Panc1 (cell line): Measurements from ENCODE around the gene TWIST2. TPM values are rescaled to one million over a fixed set of nuclear protein-coding genes. Genes with fewer than 3 reads are reported as not detected.

Source experiments
- ATAC-seq: fragments of 200-7000 bp; cut with Tn5 transposase; 2 replicates; pipeline ENCODE4 v1.9.1; 2020; ENCODE audit warnings: mild to moderate bottlenecking, moderate library complexity
- BruUV-seq: library from RNA; stranded (reverse); fragments of 400-500 nt; replicated peaks from 2 replicates; lab custom pipeline; 2021; lab: Mats Ljungman, UMichigan
- CTCF ChIA-PET: fragments of 300-600 bp; sonication (Branson Sonifier 250); formaldehyde crosslinking; loops from one replicate; lab custom pipeline; 2022; ENCODE audit warnings: antibody characterized with exemption; lab: Charles Lee
- POLR2A ChIA-PET: fragments of 300-600 bp; sonication (Branson Sonifier 250); formaldehyde crosslinking; loops from one replicate; lab custom pipeline; 2022; ENCODE audit warnings: antibody characterized with exemption; lab: Charles Lee
- DNase-seq: peaks from one replicate; pipeline ENCODE4 v3.0.0-alpha.2; 2010; ENCODE audit warnings: low read depth, low spot score
- H3K27ac ChIP-seq: 2 replicates; pipeline ENCODE4 v1.5.1; 2011; ENCODE audit warnings: mild to moderate bottlenecking, low read length, inconsistent platforms
- H3K27me3 ChIP-seq: fragments of 200-500 bp; sonication (Bioruptor generic); 2 replicates; pipeline ENCODE4 v1.6.0; 2014; ENCODE audit warnings: low read length, inconsistent platforms; ENCODE audit not compliant: control insufficient read depth, insufficient read depth
- H3K36me3 ChIP-seq: fragments of 200-500 bp; sonication (Bioruptor generic); 2 replicates; pipeline ENCODE4 v1.5.1; 2014; ENCODE audit warnings: inconsistent platforms, mild to moderate bottlenecking, low read length, moderate library complexity; ENCODE audit not compliant: control insufficient read depth, insufficient read depth
- H3K4me1 ChIP-seq: 2 replicates; pipeline ENCODE4 v1.5.1; 2011; ENCODE audit warnings: inconsistent platforms, mild to moderate bottlenecking, low read length, moderate library complexity; ENCODE audit not compliant: control insufficient read depth, insufficient read depth
- H3K4me3 ChIP-seq, 2 experiments: 2 replicates each; pipeline ENCODE4 v1.5.1; 2011 to 2012; ENCODE audit warnings: low read depth in 2 of 2, low read length in 2 of 2, mild to moderate bottlenecking in 2 of 2, inconsistent platforms in 1 of 2, moderate library complexity in 1 of 2
- H3K9me3 ChIP-seq: fragments of 200-500 bp; sonication (Bioruptor generic); 2 replicates; pipeline ENCODE4 v1.5.1; 2014; ENCODE audit warnings: low read depth, mild to moderate bottlenecking, inconsistent platforms, low read length, moderate library complexity; ENCODE audit not compliant: control insufficient read depth, insufficient read depth
- POLR2AphosphoS5 ChIP-seq: IDR thresholded peaks from 2 replicates; pipeline ENCODE4 v1.6.1; 2012; ENCODE audit warnings: mild to moderate bottlenecking, low read depth, low read length, moderate library complexity
- SIN3A ChIP-seq: IDR thresholded peaks from 2 replicates; pipeline ENCODE4 v1.6.1; 2012; ENCODE audit warnings: low read depth, mild to moderate bottlenecking, low read length, moderate library complexity, borderline replicate concordance; ENCODE audit not compliant: insufficient read depth
- TCF7L2 ChIP-seq: IDR thresholded peaks from 2 replicates; pipeline ENCODE4 v1.6.1; 2011; ENCODE audit warnings: mild to moderate bottlenecking, low read depth, low read length, inconsistent platforms
- in situ Hi-C: cut with HindIII; loops from 2 replicates; pipeline ENCODE4 v1.10.0; 2016; ENCODE audit warnings: low sequenced_read_pairs, low pct_unique_long_range_greater_than_20kb
- intact Hi-C: fragments of 100-400 bp; cut with micrococcal nuclease; formaldehyde crosslinking; loops from one replicate; pipeline ENCODE4 v1.10.0; 2022; ENCODE audit not compliant: unreplicated experiment
- total RNA-seq: library from RNA; stranded (reverse); gene quantifications from one replicate; pipeline ENCODE4 v1.2.1, GENCODE V29; 2021; ENCODE audit not compliant: unreplicated experiment
- TF ChIP-seq, protein P1 (sequence below), 2 experiments: IDR thresholded peaks; 2 replicates each; pipeline ENCODE4 v1.6.1; 2011 to 2012; ENCODE audit warnings: low read depth in 2 of 2, control low read depth in 1 of 2, low read length in 1 of 2, mild to moderate bottlenecking in 1 of 2, moderate library complexity in 1 of 2; ENCODE audit not compliant: insufficient read depth in 1 of 2
- TF ChIP-seq, protein P2 (sequence below): fragments of 450-650 bp; IDR thresholded peaks from 2 replicates; pipeline ENCODE4 v1.5.1; 2017; ENCODE audit warnings: mild to moderate bottlenecking

TWIST2 gene
- total RNA-seq, 1 experiment from 2014 or later, result 4.2 TPM

DNA sequence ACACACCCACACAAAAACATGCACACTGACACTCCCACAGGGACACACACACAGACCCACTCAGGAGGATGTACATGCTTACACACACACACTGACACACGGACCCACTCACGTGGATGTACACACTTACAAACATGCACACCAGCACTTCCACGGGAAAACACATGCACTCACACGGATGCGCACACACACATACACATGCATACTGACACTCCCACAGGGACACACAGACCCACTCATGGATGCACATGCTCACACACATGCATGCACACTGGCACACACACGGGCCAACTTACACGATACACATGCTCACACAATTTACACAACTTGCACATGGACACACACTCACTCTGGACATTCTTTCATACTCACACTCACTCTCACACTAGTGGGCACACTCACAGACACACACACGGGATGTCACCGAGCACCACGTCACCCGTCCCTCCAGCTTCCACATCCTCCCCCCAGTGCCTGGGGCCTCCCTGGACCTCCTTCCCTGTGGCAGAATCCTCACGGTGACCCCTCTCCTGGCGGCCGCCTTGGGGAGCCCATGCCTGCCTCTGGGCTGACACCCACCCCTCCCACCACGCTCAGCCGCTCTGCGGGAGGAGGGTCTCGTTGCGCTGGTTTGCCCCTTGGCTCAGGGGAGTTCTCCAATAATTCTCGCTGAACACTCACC, 58.5 kb downstream of the TWIST2 start:
- in situ Hi-C loops, result no loop called here
- CTCF ChIA-PET, result no interaction called here
- intact Hi-C loops, result no loop called here

DNA sequence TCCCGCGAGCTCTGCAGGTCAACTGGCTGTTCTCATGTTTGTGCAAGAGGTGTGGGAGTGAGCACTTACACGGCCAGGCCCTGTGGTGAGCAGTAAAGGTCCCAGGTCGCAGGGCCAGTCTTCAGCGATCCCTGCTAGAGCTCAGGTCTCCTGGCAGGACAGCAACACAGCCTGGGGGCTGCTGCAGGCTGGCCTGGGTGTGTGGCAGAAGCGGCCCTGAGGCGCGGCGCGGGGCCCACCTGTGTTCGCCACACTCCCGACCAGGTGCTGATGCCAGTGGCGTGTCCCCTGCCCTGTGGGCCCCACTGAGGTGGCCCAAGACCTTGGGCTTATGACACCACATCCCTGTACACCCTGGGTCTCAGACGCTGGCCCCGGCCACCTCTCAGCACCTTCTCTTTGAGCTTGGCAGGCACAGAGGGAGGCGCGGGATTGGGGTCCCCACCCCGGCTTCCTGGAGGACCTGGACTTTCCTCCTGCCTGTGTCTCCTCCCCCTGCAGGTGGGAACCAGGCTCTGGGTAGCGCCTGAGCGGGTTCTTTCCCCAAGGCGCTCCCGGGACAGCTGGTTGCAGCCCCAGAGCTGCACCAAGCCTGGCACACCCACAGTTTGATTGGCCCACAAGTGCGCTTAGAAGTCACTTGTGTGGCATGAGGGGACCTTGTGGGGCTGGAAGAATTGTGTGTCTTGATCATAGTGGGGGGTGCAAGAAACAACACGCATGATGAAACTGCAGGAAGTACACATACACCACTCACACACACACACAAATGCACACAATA, 59.2 kb downstream of the TWIST2 start:
- Histone ChIP-seq H3K27me3 (no peaks in the 10 kb centered on the region), H3K27ac (no peak overlapping the region), H3K36me3 (no peaks in the 10 kb centered on the region), H3K4me3 (no peak overlapping the region), H3K4me1 (no peaks in the 10 kb centered on the region), H3K9me3 (no peaks in the 10 kb centered on the region)
- CTCF ChIA-PET, result no interaction called here
- POLR2A ChIA-PET, result no interaction called here
- TF ChIP-seq, protein P1, sequence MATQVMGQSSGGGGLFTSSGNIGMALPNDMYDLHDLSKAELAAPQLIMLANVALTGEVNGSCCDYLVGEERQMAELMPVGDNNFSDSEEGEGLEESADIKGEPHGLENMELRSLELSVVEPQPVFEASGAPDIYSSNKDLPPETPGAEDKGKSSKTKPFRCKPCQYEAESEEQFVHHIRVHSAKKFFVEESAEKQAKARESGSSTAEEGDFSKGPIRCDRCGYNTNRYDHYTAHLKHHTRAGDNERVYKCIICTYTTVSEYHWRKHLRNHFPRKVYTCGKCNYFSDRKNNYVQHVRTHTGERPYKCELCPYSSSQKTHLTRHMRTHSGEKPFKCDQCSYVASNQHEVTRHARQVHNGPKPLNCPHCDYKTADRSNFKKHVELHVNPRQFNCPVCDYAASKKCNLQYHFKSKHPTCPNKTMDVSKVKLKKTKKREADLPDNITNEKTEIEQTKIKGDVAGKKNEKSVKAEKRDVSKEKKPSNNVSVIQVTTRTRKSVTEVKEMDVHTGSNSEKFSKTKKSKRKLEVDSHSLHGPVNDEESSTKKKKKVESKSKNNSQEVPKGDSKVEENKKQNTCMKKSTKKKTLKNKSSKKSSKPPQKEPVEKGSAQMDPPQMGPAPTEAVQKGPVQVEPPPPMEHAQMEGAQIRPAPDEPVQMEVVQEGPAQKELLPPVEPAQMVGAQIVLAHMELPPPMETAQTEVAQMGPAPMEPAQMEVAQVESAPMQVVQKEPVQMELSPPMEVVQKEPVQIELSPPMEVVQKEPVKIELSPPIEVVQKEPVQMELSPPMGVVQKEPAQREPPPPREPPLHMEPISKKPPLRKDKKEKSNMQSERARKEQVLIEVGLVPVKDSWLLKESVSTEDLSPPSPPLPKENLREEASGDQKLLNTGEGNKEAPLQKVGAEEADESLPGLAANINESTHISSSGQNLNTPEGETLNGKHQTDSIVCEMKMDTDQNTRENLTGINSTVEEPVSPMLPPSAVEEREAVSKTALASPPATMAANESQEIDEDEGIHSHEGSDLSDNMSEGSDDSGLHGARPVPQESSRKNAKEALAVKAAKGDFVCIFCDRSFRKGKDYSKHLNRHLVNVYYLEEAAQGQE (IDR thresholded peaks at IDR 0.05; ENCODE audit: insufficient read depth in 1 of 2, low read depth in 2 of 2, low read length in 1 of 2), result no peak
- no peak for TF ChIP-seq POLR2AphosphoS5
- ATAC-seq (peak; percentile 50; the same call in 1 of the 2 replicates), DNase-seq (no peak)
- BruUV-seq, result no TSS peak
- intact Hi-C loops, result no loop called here
- in situ Hi-C loops, result no loop called here

More for the DNA sequence above, 58.5 kb downstream of the TWIST2 start:
- H3K4me1 ChIP-seq, result no peaks in the 10 kb centered on the region
- no peak overlapping the region for H3K27ac ChIP-seq
- TF ChIP-seq POLR2AphosphoS5 (no peak), TCF7L2 (no peak), SIN3A (no peak)
- TF ChIP-seq, protein P1 (IDR thresholded peaks at IDR 0.05; ENCODE audit: insufficient read depth in 1 of 2, low read depth in 2 of 2, low read length in 1 of 2), result no peak
- TF ChIP-seq, protein P2, sequence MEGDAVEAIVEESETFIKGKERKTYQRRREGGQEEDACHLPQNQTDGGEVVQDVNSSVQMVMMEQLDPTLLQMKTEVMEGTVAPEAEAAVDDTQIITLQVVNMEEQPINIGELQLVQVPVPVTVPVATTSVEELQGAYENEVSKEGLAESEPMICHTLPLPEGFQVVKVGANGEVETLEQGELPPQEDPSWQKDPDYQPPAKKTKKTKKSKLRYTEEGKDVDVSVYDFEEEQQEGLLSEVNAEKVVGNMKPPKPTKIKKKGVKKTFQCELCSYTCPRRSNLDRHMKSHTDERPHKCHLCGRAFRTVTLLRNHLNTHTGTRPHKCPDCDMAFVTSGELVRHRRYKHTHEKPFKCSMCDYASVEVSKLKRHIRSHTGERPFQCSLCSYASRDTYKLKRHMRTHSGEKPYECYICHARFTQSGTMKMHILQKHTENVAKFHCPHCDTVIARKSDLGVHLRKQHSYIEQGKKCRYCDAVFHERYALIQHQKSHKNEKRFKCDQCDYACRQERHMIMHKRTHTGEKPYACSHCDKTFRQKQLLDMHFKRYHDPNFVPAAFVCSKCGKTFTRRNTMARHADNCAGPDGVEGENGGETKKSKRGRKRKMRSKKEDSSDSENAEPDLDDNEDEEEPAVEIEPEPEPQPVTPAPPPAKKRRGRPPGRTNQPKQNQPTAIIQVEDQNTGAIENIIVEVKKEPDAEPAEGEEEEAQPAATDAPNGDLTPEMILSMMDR, result no peak
- POLR2A ChIA-PET, result no interaction called here
- no peaks in the 10 kb centered on the region for H3K27me3 ChIP-seq
- H3K36me3 ChIP-seq, result no peaks in the 10 kb centered on the region
- DNase-seq (no peak), ATAC-seq (no peak)
- H3K9me3 ChIP-seq, result no peaks in the 10 kb centered on the region
- no peak overlapping the region for H3K4me3 ChIP-seq
- no TSS peak for BruUV-seq
